HEK293 (cell line): ENCODE data around the gene C2CD3.

Experiments used
- CTCF ChIA-PET: fragments of 350-600 bp; formaldehyde crosslinking; extraction: SDS; loops from one replicate; lab custom pipeline; 2021; ENCODE audit warnings: antibody characterized with exemption; lab: Yijun Ruan, JAX
- POLR2A ChIA-PET: fragments of 300-600 bp; formaldehyde crosslinking; extraction: SDS; loops from one replicate; lab custom pipeline; 2020; ENCODE audit warnings: antibody characterized with exemption, inconsistent platforms; lab: Yijun Ruan, JAX
- H3K27ac ChIP-seq: fragments of 200-500 bp; sonication (Bioruptor generic); 2 replicates; pipeline ENCODE4 v1.5.1; 2014; ENCODE audit warnings: low read depth, low read length, control low read depth, inconsistent platforms; ENCODE audit errors: extremely low read depth
- H3K36me3 ChIP-seq, 2 experiments: fragments of 200-500 bp in 1 of 2; sonication (Bioruptor generic) in 1 of 2; 1 replicate in 1 of 2; 2 replicates in 1 of 2; pipeline ENCODE4 v1.5.1; 2014 to 2017; ENCODE audit warnings: inconsistent platforms in 2 of 2, low read length in 2 of 2; ENCODE audit not compliant: control insufficient read depth in 2 of 2, insufficient read depth in 1 of 2
- H3K4me1 ChIP-seq: fragments of 200-500 bp; sonication (Bioruptor generic); 2 replicates; pipeline ENCODE4 v1.5.1; 2014; ENCODE audit warnings: mild to moderate bottlenecking, low read length, inconsistent platforms; ENCODE audit not compliant: control insufficient read depth, insufficient read depth
- H3K4me3 ChIP-seq: 2 replicates; pipeline ENCODE4 v1.5.1; 2011; ENCODE audit warnings: low read depth, mild to moderate bottlenecking, control low read depth, low read length, moderate library complexity
- H3K9me3 ChIP-seq: fragments of 200-500 bp; sonication (Bioruptor generic); 2 replicates; pipeline ENCODE4 v1.5.1; 2014; ENCODE audit warnings: low read depth, low read length, inconsistent platforms; ENCODE audit not compliant: control insufficient read depth, insufficient read depth
- BCL6B ChIP-seq: fragments of 450-650 bp; formaldehyde crosslinking; IDR thresholded peaks from 2 replicates; pipeline ENCODE4 v1.5.1; 2017; ENCODE audit warnings: missing biosample characterization, missing genetic modification characterization
- ELK4 ChIP-seq: IDR thresholded peaks from 2 replicates; pipeline ENCODE4 v1.6.1; 2011; ENCODE audit warnings: mild to moderate bottlenecking, low read depth, low read length, borderline replicate concordance
- GLIS1 ChIP-seq: fragments of 450-650 bp; formaldehyde crosslinking; IDR thresholded peaks from 2 replicates; pipeline ENCODE4 v1.5.1; 2016; ENCODE audit warnings: missing biosample characterization, missing genetic modification characterization
- GLIS2 ChIP-seq: fragments of 450-650 bp; formaldehyde crosslinking; IDR thresholded peaks from 2 replicates; pipeline ENCODE4 v1.5.1; 2016; ENCODE audit warnings: missing biosample characterization, missing genetic modification characterization
- KLF9 ChIP-seq: fragments of 450-650 bp; formaldehyde crosslinking; IDR thresholded peaks from 2 replicates; pipeline ENCODE4 v1.5.1; 2016; ENCODE audit warnings: missing biosample characterization, missing genetic modification characterization, low read depth
- MEIS1 ChIP-seq: sonication (generic); formaldehyde crosslinking; IDR thresholded peaks from 2 replicates; pipeline ENCODE4 v1.8.1; 2022; ENCODE audit warnings: missing genetic modification reagents, mild to moderate bottlenecking, borderline replicate concordance
- WT1 ChIP-seq: fragments of 450-650 bp; formaldehyde crosslinking; IDR thresholded peaks from 2 replicates; pipeline ENCODE4 v1.5.1; 2016; ENCODE audit warnings: missing biosample characterization, missing genetic modification characterization
- ZBTB8A ChIP-seq: fragments of 450-650 bp; formaldehyde crosslinking; IDR thresholded peaks from 2 replicates; pipeline ENCODE4 v1.5.1; 2016; ENCODE audit warnings: missing biosample characterization, missing genetic modification characterization
- ZFP69B ChIP-seq: fragments of 450-650 bp; formaldehyde crosslinking; IDR thresholded peaks from 2 replicates; pipeline ENCODE4 v1.5.1; 2016; ENCODE audit warnings: missing biosample characterization, missing genetic modification characterization
- ZNF10 ChIP-seq: fragments of 450-650 bp; formaldehyde crosslinking; IDR thresholded peaks from 2 replicates; pipeline ENCODE4 v1.5.1; 2017; ENCODE audit warnings: missing biosample characterization, missing genetic modification characterization
- ZNF121 ChIP-seq: fragments of 450-650 bp; formaldehyde crosslinking; IDR thresholded peaks from 2 replicates; pipeline ENCODE4 v1.5.1; 2016; ENCODE audit warnings: missing biosample characterization, missing genetic modification characterization
- ZNF132 ChIP-seq: fragments of 450-650 bp; formaldehyde crosslinking; IDR thresholded peaks from 2 replicates; pipeline ENCODE4 v1.5.1; 2017; ENCODE audit warnings: missing biosample characterization, missing genetic modification characterization, borderline replicate concordance
- ZNF155 ChIP-seq: fragments of 450-650 bp; formaldehyde crosslinking; IDR thresholded peaks from 2 replicates; pipeline ENCODE4 v1.5.1; 2016; ENCODE audit warnings: missing biosample characterization, missing genetic modification characterization
- ZNF16 ChIP-seq: fragments of 450-650 bp; formaldehyde crosslinking; IDR thresholded peaks from 2 replicates; pipeline ENCODE4 v1.5.1; 2016; ENCODE audit warnings: low read depth, missing biosample characterization, missing genetic modification characterization
- ZNF324 ChIP-seq: fragments of 450-650 bp; formaldehyde crosslinking; IDR thresholded peaks from 2 replicates; pipeline ENCODE4 v1.5.1; 2016; ENCODE audit warnings: missing biosample characterization, missing genetic modification characterization
- ZNF335 ChIP-seq: fragments of 450-650 bp; formaldehyde crosslinking; conservative IDR thresholded peaks from 2 replicates; pipeline ENCODE4 v1.5.1; 2016; ENCODE audit warnings: missing biosample characterization, missing genetic modification characterization
- ZNF354C ChIP-seq: fragments of 450-650 bp; formaldehyde crosslinking; IDR thresholded peaks from 2 replicates; pipeline ENCODE4 v1.5.1; 2016; ENCODE audit warnings: missing biosample characterization, missing genetic modification characterization, low read depth, borderline replicate concordance
- ZNF366 ChIP-seq: fragments of 450-650 bp; formaldehyde crosslinking; conservative IDR thresholded peaks from 2 replicates; pipeline ENCODE4 v1.5.1; 2016; ENCODE audit warnings: missing biosample characterization, missing genetic modification characterization
- ZNF404 ChIP-seq: fragments of 450-650 bp; formaldehyde crosslinking; IDR thresholded peaks from 2 replicates; pipeline ENCODE4 v1.5.1; 2017; ENCODE audit warnings: missing biosample characterization, missing genetic modification characterization
- ZNF423 ChIP-seq: fragments of 450-650 bp; formaldehyde crosslinking; IDR thresholded peaks from 2 replicates; pipeline ENCODE4 v1.5.1; 2016; ENCODE audit warnings: missing biosample characterization, missing genetic modification characterization
- ZNF48 ChIP-seq: fragments of 450-650 bp; formaldehyde crosslinking; IDR thresholded peaks from 2 replicates; pipeline ENCODE4 v1.5.1; 2016; ENCODE audit warnings: missing biosample characterization, missing genetic modification characterization
- ZNF518A ChIP-seq: fragments of 450-650 bp; formaldehyde crosslinking; conservative IDR thresholded peaks from 2 replicates; pipeline ENCODE4 v1.5.1; 2016; ENCODE audit warnings: low read depth, missing biosample characterization, missing genetic modification characterization
- ZNF701 ChIP-seq: fragments of 450-650 bp; formaldehyde crosslinking; IDR thresholded peaks from 2 replicates; pipeline ENCODE4 v1.5.1; 2016; ENCODE audit warnings: missing biosample characterization, missing genetic modification characterization
- ZNF768 ChIP-seq: fragments of 450-650 bp; formaldehyde crosslinking; IDR thresholded peaks from 2 replicates; pipeline ENCODE4 v1.5.1; 2018; ENCODE audit warnings: missing biosample characterization, mild to moderate bottlenecking, missing genetic modification characterization
- ZNF792 ChIP-seq: fragments of 450-650 bp; formaldehyde crosslinking; IDR thresholded peaks from 2 replicates; pipeline ENCODE4 v1.5.1; 2016; ENCODE audit warnings: missing biosample characterization, missing genetic modification characterization
- ZSCAN5A ChIP-seq: fragments of 450-650 bp; formaldehyde crosslinking; IDR thresholded peaks from 2 replicates; pipeline ENCODE4 v1.5.1; 2016; ENCODE audit warnings: missing biosample characterization, missing genetic modification characterization

The C2CD3 gene

GRCh38 chr11:74005721-74006517 is 164.9 kb downstream of the C2CD3 start:
- no peaks in the 10 kb centered on the region for H3K9me3 ChIP-seq
- ChIA-PET POLR2A (no interaction called here), CTCF (no interaction called here)
- peaks cover 0 to 13% of the 10 kb centered on the region in 2 experiments; a peak in 1 of 3 replicates for H3K36me3 ChIP-seq
- no peak for TF ChIP-seq ZNF324
- TF ChIP-seq ZNF366 (tag by site-specific recombination): no peak
- TF ChIP-seq BCL6B (tag by site-specific recombination): no peak
- TF ChIP-seq ZFP69B (tag by site-specific recombination): no peak
- no peak for TF ChIP-seq ZNF354C
- TF ChIP-seq MEIS1 (CRISPR knock-in tag): no peak
- no peak for TF ChIP-seq ZNF518A (tag by site-specific recombination)
- TF ChIP-seq ZNF10 (tag by site-specific recombination): no peak
- no peak for TF ChIP-seq ELK4
- no peak for TF ChIP-seq KLF9
- TF ChIP-seq ZNF155 (tag by site-specific recombination): no peak
- TF ChIP-seq ZNF16: no peak
- no peak overlapping the region for H3K27ac ChIP-seq
- no peaks in the 10 kb centered on the region for H3K4me1 ChIP-seq
- no peak overlapping the region for H3K4me3 ChIP-seq

GRCh38 chr11:74004759-74005615 is 165.8 kb downstream of the C2CD3 start:
- peaks cover 0 to 13% of the 10 kb centered on the region in 2 experiments; a peak in 1 of 3 replicates for H3K36me3 ChIP-seq
- no peak overlapping the region for H3K27ac ChIP-seq
- ChIA-PET POLR2A (no interaction called here), CTCF (interaction anchor here (0.6 to 1.4 kb wide), 2 partner anchors 11 to 42 kb away, joined by 3 to 4 read pairs; no protein-coding TSS in a partner anchor)
- no peaks in the 10 kb centered on the region for H3K9me3 ChIP-seq
- H3K4me3 ChIP-seq: no peak overlapping the region
- H3K4me1 ChIP-seq: no peaks in the 10 kb centered on the region
- TF ChIP-seq ZNF48 (tag by site-specific recombination) (no peak), WT1 (tag by site-specific recombination) (no peak), ZNF404 (tag by site-specific recombination) (no peak), ZFP69B (tag by site-specific recombination) (no peak), ZNF423 (tag by site-specific recombination) (no peak), ZBTB8A (no peak), ZNF132 (tag by site-specific recombination) (no peak), ZNF335 (no peak), GLIS1 (no peak), ZNF324 (no peak), ZSCAN5A (no peak), ZNF792 (no peak), ZNF768 (tag by site-specific recombination) (no peak), ZNF121 (tag by site-specific recombination) (no peak), GLIS2 (tag by site-specific recombination) (no peak), ZNF701 (tag by site-specific recombination) (no peak)
